Measurements from ENCODE around the gene SYTL4.

GRCh38 chrX:100662796-100663195, 69.1 kb downstream of the SYTL4 start:
- TF ChIP-seq CTCF (IDR thresholded peaks at IDR 0.05; ENCODE audit: low read depth, low read length) (no peak), EZH2phosphoT487 (IDR thresholded peaks at IDR 0.05; ENCODE audit: low read depth) (no peak)
